Stimulated activated naive B cell treated with anti-CD40 and anti-IgM and Interleukin-4, amounts not matched to agents 10 μg/mL and 1 μg/mL and 100 μg/mL, for 72 hours (primary cell): ENCODE results near the gene FAM120B.
"Not testable (repeated sequence)": the region's sequence is repeated elsewhere in the genome, so short reads cannot be mapped to it uniquely, and the experiment has no call there.

Source experiments
- ATAC-seq, 2 donors: fragments of 150-1000 bp; cut with Tn5 transposase; replicated peaks; 2 replicates each; pipeline ENCODE4 v1.10.0; 2021; ENCODE audit warnings: moderate library complexity in 1 of 2
- DNase-seq: peaks from one replicate; pipeline ENCODE4 v3.0.0; 2021
- H3K27ac Mint-ChIP-seq: one replicate; pipeline ENCODE4 v1.8.0; 2022; ENCODE audit warnings: mild to moderate bottlenecking, mixed read lengths
- H3K27me3 Mint-ChIP-seq, 2 donors: one replicate each; pipeline ENCODE4 v1.8.0; 2022; ENCODE audit warnings: mixed read lengths in 2 of 2
- H3K36me3 Mint-ChIP-seq, 2 donors: one replicate each; pipeline ENCODE4 v1.8.0; 2022; ENCODE audit warnings: mixed read lengths in 2 of 2, mild to moderate bottlenecking in 1 of 2
- H3K4me1 Mint-ChIP-seq, 2 donors: one replicate each; pipeline ENCODE4 v1.8.0; 2022; ENCODE audit warnings: mixed read lengths in 2 of 2, mild to moderate bottlenecking in 1 of 2
- H3K4me3 Mint-ChIP-seq, 2 donors: one replicate each; pipeline ENCODE4 v1.8.0; 2022; ENCODE audit warnings: mild to moderate bottlenecking in 2 of 2, mixed read lengths in 2 of 2, moderate library complexity in 1 of 2
- H3K9me3 Mint-ChIP-seq, 2 donors: one replicate each; pipeline ENCODE4 v1.8.0; 2022; ENCODE audit warnings: mixed read lengths in 2 of 2, mild to moderate bottlenecking in 1 of 2

The FAM120B gene, protein sequence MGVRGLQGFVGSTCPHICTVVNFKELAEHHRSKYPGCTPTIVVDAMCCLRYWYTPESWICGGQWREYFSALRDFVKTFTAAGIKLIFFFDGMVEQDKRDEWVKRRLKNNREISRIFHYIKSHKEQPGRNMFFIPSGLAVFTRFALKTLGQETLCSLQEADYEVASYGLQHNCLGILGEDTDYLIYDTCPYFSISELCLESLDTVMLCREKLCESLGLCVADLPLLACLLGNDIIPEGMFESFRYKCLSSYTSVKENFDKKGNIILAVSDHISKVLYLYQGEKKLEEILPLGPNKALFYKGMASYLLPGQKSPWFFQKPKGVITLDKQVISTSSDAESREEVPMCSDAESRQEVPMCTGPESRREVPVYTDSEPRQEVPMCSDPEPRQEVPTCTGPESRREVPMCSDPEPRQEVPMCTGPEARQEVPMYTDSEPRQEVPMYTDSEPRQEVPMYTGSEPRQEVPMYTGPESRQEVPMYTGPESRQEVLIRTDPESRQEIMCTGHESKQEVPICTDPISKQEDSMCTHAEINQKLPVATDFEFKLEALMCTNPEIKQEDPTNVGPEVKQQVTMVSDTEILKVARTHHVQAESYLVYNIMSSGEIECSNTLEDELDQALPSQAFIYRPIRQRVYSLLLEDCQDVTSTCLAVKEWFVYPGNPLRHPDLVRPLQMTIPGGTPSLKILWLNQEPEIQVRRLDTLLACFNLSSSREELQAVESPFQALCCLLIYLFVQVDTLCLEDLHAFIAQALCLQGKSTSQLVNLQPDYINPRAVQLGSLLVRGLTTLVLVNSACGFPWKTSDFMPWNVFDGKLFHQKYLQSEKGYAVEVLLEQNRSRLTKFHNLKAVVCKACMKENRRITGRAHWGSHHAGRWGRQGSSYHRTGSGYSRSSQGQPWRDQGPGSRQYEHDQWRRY

GRCh38 chr6:170306324-170307079 lies at the start of gene FAM120B:
Gene FAM120B, plus strand, starts transcription at chr6:170306758. Its CDS starts 10,633 bp downstream, at chr6:170317391.
- Mint-ChIP-seq H3K4me3 (peak within 1 kb of the TSS; percentile 88 to 94), H3K4me1 (peaks cover 35 to 42% of the 10 kb centered on the region in 2 donors), H3K27me3 (peaks cover 15 to 19% of the 10 kb centered on the region in 2 donors), H3K27ac (peak within 1 kb of the TSS; percentile 97), H3K36me3 (peaks cover 10 to 30% of the 10 kb centered on the region in 2 donors), H3K9me3 (peaks cover 3 to 4% of the 10 kb centered on the region in 2 donors)
- ATAC-seq (peak; percentile 96 to 98), DNase-seq (peak; percentile 96)

- Mint-ChIP-seq H3K4me3 (no peak overlapping the region), H3K9me3 (no peaks in the 10 kb centered on the region), H3K27ac (no peak overlapping the region), H3K36me3 (no peaks in the 10 kb centered on the region), H3K27me3 (peaks cover 25 to 31% of the 10 kb centered on the region in 2 donors), H3K4me1 (no peaks in the 10 kb centered on the region)
- ATAC-seq (no peak), DNase-seq (no peak)
Observed at GRCh38 chr6:170257376-170257775, 49.2 kb upstream of the FAM120B start.

DNA sequence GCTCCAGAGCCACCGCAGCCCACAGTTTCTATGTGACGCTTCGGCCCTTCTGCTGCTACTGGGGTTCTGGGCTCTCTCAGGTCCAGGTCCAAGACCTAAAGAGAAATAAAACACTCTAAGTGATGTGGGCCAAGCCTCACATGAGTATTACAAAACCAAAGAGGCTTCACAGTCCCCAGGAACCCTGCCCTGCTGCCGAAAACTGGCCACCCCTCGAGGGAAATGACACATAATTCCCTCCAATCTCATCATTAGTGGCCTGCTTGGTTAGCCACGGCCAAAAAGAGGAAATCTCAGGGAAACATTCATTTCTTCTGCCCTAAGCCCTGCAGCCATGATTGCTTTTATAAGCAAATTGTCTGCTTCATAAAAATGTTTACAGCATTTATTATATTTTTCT lies 48.2 kb upstream of the FAM120B start:
- DNase-seq (no peak), ATAC-seq (no peak)
- H3K36me3 Mint-ChIP-seq: no peaks in the 10 kb centered on the region
- no peak overlapping the region for H3K27ac Mint-ChIP-seq
- no peaks in the 10 kb centered on the region for H3K9me3 Mint-ChIP-seq
- H3K27me3 Mint-ChIP-seq: peaks cover 26 to 38% of the 10 kb centered on the region in 2 donors
- H3K4me1 Mint-ChIP-seq: no peaks in the 10 kb centered on the region
- no peak overlapping the region for H3K4me3 Mint-ChIP-seq

DNA sequence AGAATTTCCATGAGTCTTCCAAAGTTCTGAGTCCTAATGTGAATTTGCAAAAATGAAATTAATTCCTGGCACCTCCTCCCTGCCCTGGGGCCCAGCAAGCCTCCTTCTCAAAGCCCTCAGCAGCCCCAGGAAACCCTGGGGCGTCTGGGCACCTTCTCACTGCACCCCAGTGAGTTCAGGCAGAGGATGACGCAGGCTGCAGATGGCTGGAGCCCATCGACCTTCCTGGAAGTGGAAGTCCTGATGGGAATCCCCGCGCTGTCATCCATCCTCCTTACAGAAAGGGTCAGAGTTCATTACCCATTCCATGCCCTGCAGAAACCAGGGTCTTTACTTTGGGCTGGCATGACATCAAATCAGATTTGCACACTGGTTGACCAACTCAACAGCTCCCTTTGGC lies 47.3 kb upstream of the FAM120B start:
- no peak overlapping the region for H3K4me3 Mint-ChIP-seq
- H3K27ac Mint-ChIP-seq: no peak overlapping the region
- peaks cover 31 to 38% of the 10 kb centered on the region in 2 donors for H3K27me3 Mint-ChIP-seq
- H3K36me3 Mint-ChIP-seq: no peaks in the 10 kb centered on the region
- H3K4me1 Mint-ChIP-seq: no peaks in the 10 kb centered on the region
- no peak for ATAC-seq
- H3K9me3 Mint-ChIP-seq: no peaks in the 10 kb centered on the region
- DNase-seq: no peak

- ATAC-seq (no peak), DNase-seq (no peak)
- Mint-ChIP-seq H3K4me1 (no peaks in the 10 kb centered on the region), H3K4me3 (no peak overlapping the region), H3K27me3 (peaks cover 25 to 32% of the 10 kb centered on the region in 2 donors), H3K27ac (no peak overlapping the region), H3K36me3 (no peaks in the 10 kb centered on the region), H3K9me3 (no peaks in the 10 kb centered on the region)
Observed at GRCh38 chr6:170260686-170261085, 45.9 kb upstream of the FAM120B start.

DNA sequence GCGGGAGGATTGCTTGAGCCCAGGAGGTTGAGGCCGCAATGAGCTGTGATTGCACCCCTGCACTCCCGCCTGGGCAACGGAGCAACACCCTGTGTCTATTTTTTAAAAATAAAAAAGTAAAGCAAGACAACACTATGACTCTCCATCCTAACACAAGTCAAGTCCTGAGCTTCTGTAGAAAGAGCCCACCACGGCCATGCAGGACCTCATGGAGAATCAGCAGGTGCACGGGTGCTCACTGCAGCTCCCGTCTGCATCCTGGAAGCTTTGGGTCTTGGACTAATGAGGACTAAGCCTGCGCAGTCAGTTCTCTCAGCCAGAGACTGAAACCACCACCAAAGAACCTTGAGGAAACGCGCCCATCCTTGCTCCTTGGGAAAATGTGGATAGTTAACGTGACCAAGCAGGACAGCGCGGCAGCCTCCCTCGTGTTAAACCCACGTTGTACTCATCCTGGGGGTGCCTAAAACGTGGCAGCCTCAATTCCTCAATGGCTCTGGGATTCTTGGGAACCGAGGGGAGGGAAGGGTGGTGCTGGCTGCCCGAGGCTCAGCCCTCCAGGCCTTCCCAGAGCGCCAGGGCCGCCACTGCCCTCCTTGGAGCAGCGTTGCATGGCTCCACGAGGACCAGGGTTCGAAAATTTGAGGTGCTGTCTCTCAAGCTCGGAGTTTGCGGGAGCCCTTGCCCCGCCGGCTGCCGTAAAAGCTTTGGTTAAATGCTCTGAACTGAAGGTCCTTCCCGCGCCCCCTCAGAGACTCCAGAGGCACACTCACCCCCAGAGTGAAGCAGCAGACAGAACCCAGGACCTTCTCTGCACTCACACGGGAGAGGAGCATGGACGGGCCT lies 44.7 kb upstream of the FAM120B start:
- DNase-seq: no peak
- H3K27me3 Mint-ChIP-seq: peaks cover 20 to 37% of the 10 kb centered on the region in 2 donors
- H3K27ac Mint-ChIP-seq: no peak overlapping the region
- H3K4me3 Mint-ChIP-seq: no peak overlapping the region
- no peaks in the 10 kb centered on the region for H3K36me3 Mint-ChIP-seq
- no peak for ATAC-seq
- H3K4me1 Mint-ChIP-seq: no peaks in the 10 kb centered on the region
- no peaks in the 10 kb centered on the region for H3K9me3 Mint-ChIP-seq

GRCh38 chr6:170262489-170263088 lies 44.0 kb upstream of the FAM120B start:
- Mint-ChIP-seq H3K36me3 (no peaks in the 10 kb centered on the region), H3K4me1 (no peaks in the 10 kb centered on the region), H3K27ac (no peak overlapping the region), H3K27me3 (peaks cover 20 to 37% of the 10 kb centered on the region in 2 donors), H3K9me3 (no peaks in the 10 kb centered on the region), H3K4me3 (no peak overlapping the region)
- no peak for ATAC-seq
- no peak for DNase-seq

DNA sequence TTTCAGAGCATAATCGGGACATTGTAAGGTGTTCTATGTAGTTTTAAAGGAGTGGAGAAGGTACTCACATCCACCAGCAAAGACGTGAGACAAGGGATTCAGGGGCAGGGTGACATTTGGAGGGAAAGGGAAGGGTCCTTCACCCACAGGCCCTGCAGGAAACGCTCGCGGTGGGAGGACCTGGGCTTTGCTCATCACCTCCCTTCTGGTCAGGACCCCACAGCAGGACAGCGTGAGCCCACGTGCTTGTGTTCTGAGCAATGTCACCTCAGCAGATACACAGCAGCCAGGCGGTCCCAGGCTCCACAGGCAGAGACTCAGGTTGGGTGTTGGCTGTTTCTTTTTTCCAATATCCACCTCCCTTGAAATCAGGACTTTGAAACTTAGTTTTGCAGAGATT lies 43.1 kb upstream of the FAM120B start:
- H3K36me3 Mint-ChIP-seq: no peaks in the 10 kb centered on the region
- H3K27me3 Mint-ChIP-seq: peaks cover 20 to 37% of the 10 kb centered on the region in 2 donors
- no peaks in the 10 kb centered on the region for H3K4me1 Mint-ChIP-seq
- DNase-seq: no peak
- H3K27ac Mint-ChIP-seq: no peak overlapping the region
- H3K9me3 Mint-ChIP-seq: no peaks in the 10 kb centered on the region
- H3K4me3 Mint-ChIP-seq: no peak overlapping the region
- no peak for ATAC-seq

DNA sequence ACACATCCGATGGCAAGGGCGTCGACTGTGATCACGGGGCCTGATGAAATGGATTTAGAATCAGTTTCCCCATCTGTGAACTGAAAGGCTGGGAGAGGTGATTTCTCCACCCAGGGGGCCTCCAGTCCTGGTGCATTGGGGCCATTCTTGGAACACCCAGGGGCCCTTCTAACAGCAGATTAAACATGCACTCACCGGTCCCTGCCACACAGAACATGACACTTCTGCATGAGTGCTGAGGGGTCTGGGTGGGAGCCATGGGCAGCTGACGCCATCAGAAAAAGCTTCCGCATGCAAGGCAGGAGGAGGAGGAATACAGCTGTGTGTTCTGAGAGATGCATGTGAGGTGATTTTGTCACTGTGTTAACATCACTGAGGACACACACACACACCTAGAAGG lies 42.5 kb upstream of the FAM120B start:
- Mint-ChIP-seq H3K4me1 (no peaks in the 10 kb centered on the region), H3K27me3 (peaks cover 19 to 37% of the 10 kb centered on the region in 2 donors), H3K4me3 (no peak overlapping the region), H3K36me3 (no peaks in the 10 kb centered on the region), H3K9me3 (no peaks in the 10 kb centered on the region), H3K27ac (no peak overlapping the region)
- no peak for ATAC-seq
- DNase-seq: no peak

- H3K36me3 Mint-ChIP-seq, ATAC-seq, H3K4me3 Mint-ChIP-seq, H3K4me1 Mint-ChIP-seq, H3K27ac Mint-ChIP-seq, DNase-seq, H3K9me3 Mint-ChIP-seq: not testable (repeated sequence)
- peaks cover 15 to 33% of the 10 kb centered on the region in 2 donors for H3K27me3 Mint-ChIP-seq
Observed at GRCh38 chr6:170264644-170265043, 41.9 kb upstream of the FAM120B start.

DNA sequence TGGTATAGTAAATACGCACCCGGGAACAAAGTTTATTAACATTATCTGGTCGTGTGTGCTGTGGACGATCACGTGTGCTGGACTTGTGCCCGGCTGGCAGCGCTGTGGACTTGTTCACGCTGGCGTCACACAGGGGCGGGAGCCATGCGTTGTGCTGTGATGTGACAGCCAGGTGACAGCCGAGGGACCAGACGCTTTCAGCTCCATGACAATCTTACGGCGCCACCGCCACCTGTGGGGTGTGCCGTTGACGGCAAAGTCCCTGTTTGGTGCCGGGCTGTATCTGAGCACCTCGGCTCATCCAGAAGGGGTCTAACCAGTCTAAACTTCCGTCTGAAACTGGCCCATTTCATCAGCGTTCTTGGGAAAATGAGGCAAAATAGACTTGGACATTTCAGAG lies 40.9 kb upstream of the FAM120B start:
- DNase-seq: no peak
- Mint-ChIP-seq H3K9me3 (no peaks in the 10 kb centered on the region), H3K4me1 (no peaks in the 10 kb centered on the region), H3K27me3 (peaks cover 15 to 32% of the 10 kb centered on the region in 2 donors), H3K27ac (no peak overlapping the region), H3K4me3 (no peak overlapping the region), H3K36me3 (no peaks in the 10 kb centered on the region)
- ATAC-seq: no peak

DNA sequence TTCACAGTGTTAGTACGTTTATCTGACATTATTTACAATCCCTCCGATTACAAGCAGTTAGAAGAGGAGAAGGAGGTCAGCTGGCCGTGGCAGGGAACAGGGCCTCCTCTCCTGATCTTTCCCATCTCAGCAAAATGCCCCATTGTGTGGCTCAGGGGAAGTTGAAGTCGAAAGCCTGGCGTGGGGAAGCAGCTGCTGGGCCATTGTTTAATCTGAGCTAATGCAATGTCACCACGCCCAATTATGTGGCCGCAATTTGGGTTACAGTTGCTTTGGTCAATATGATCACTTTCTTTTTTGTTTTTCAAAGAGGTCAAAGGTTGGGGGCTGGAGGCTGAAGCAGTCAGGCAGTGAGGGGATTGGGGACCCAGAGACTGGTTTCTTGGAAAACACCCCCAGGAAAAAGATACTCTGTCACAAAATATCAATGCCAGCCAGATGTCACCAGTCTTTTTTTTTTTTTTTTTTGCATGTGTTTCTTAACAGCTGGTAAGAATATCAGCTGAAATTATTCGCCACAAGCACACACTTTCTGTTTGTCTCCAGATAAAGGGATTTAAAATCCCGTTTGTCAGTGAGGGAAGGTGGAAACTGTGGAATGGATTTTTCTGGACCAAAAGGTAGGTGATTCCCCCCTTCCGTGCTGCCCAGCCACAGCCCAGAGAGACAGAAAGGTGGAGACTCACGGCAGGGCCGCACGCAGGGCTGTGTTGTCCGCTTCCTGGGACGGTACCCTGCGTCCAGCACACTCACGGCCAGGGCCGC lies 40.3 kb upstream of the FAM120B start:
- H3K27ac Mint-ChIP-seq: no peak overlapping the region
- no peaks in the 10 kb centered on the region for H3K36me3 Mint-ChIP-seq
- peaks cover 15 to 31% of the 10 kb centered on the region in 2 donors for H3K27me3 Mint-ChIP-seq
- ATAC-seq (no peak), DNase-seq (no peak)
- H3K4me1 Mint-ChIP-seq: peaks cover 4% of the 10 kb centered on the region in 2 donors
- no peak overlapping the region for H3K4me3 Mint-ChIP-seq
- H3K9me3 Mint-ChIP-seq: peaks cover 0 to under 1% of the 10 kb centered on the region in 2 donors
